Activated CD4-positive, alpha-beta T cell treated with anti-CD3 and anti-CD28 coated beads, Interleukin-10, Interleukin-2, amounts not matched to agents 100 ng/mL and 50 ng/mL, durations not matched to agents 16 hours and 8 hours (primary cell): ENCODE measurements around the gene P2RX7.

Source experiments
- DNase-seq: peaks from one replicate; pipeline ENCODE4 v3.0.0-alpha.2; 2020

Gene P2RX7

GRCh38 chr12:121132601-121133481, at the start of gene P2RX7:
Gene P2RX7 (plus strand): TSS chr12:121132876. CDS start chr12:121132971, 95 bp downstream.
- peak; percentile 82 for DNase-seq

DNA sequence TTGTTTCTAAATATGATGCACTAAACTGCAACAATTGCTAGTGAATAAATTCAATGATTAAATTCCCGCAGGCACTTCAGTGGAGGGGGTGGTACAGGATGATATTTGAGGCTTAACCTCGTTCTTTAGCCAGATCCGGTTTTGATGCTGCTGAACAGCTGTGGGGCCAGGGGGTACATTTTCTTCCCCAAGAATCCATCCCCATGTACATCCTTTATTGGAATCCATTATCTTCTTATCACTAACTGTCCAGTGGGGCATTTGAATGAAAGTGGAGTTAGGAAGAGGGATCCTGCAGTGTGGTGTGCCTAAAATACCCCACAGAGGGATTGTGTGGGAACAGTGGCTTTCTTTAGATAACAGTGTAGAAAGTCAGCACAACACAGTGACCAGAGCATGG, 48.4 kb upstream of the P2RX7 start:
- DNase-seq: no peak

DNA sequence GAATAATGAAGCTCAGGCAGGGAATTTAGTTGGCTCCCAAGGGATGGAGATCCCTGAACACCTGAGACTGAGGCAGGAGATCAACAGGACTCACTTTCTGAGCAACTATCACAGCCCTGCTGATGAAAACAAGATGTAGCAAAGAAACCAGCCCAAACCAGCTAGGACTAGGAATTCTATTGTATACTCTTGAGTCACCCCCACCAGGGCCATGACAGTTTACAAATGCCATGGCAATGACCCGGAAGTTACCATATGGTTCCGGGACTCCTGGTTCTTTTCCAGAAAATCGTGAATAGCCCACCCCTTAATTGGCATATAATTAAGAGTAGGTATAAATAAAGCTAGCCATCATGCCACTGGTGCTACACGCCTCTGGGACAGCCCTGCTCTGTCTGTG, 47.6 kb upstream of the P2RX7 start:
- no peak for DNase-seq

- DNase-seq: no peak
These were observed 46.9 kb upstream of the P2RX7 start for GRCh38 chr12:121085506-121086353.

DNA sequence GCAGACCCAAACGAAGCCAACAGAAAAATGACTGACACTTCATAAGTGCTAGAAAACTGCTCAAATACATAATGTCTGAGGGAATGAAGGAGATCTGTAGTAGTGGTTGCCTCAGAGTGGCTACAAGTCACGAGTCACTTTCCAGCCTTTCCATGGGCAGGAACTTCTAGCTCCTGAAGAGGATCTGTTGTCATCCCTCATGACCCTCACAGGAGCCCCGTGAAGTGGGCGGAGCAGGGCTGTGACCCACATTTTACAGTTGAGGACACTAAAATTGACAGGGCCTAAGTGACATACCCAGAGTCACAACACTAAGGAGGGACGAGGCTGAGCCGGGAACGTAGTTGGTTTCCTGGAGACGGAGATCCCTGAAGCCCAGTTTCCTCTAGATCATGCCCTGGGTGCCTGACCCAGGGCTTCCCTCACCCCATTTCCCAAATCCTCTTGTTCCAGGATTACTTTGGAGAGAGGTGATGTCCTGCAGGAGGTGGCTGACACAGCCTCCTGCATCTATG, 45.8 kb upstream of the P2RX7 start:
- DNase-seq: no peak

- peak; percentile 10 for DNase-seq
These were observed 45.0 kb upstream of the P2RX7 start for GRCh38 chr12:121087467-121088194.

DNA sequence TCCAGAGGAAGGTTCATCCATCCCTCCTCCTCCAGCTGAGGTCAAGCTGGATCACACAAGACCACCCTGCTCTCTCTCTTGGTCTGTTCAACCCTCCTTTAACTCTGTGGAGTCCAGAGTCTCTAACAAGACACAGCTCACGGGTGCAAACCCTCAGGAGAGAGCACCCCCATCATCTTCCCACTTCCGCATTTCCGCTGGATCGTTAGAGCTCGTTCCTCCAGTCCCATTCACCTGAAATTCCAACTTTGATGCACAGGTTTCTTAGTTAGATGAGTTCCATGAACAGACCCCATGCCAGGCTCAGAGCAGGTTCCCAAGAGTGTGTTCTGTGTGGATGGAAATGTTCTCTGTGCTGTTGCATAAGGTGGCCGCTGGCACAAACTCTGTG, 44.5 kb upstream of the P2RX7 start:
- no peak for DNase-seq

DNA sequence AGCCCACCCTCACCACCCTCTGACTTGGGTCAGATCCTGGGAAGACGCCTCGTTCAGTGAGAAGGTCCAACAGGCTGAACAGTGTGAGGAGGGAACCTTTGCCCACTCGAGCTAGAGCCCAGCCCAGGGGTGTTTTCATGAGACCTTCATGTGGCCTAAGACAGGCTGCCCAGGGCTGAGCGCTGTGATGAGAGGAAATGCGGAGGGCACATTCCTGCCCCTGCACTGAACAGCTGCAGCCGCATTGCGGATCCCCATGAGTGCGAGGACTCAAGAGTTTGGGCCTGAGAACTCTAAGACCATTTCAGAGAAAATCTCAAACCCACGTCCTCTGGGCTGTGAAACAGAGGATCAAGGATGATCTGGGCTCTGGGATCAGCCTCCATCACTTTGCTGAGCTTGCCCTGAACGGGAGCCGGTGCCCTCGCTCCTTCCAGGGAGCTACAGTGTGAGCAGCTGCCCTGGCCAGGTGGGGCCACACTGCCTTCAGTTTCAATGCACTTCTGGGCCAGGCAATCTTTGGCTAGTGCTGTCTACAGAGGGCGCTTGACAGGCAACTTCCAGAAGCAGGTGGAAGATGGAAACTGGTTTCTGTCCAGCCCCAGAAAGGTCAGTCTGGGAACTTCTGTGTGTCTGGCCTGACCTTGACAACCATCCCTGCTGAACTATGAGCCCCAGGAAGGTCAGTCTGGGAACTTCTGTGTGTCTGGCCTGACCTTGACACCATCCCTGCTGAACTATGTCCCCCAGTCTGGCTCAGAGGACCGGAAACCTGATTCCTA, 43.5 kb upstream of the P2RX7 start:
- DNase-seq: no peak

DNA sequence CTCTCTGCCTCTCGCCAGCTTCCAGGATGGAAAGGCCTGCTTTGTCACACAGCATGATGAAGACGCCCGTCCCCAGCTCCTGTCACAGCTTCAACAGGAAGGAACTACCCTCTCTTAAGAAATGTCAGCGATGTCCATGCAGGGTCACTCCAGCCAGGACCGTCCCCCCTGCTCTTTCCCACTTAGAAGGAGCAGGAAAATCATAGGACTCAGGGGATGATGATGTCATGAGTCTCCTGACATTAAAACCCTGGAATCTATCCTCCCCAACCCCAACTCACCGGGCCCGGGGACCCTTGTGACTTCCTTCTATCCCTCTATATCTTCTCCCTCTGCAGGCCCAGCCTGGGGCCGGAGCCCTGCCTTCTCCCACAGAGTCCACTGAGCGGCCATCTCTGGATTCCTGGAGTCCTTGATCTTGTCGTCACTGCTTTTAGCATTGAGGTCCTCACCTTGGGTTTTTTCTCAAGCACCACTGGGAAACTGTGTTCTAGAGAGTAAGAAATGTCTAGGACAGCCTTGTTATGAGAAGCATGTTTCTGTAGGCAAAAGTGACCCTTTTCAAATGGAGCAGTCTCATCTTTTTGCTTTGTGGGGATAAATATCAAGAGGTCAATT, 42.8 kb upstream of the P2RX7 start:
- no peak for DNase-seq

DNA sequence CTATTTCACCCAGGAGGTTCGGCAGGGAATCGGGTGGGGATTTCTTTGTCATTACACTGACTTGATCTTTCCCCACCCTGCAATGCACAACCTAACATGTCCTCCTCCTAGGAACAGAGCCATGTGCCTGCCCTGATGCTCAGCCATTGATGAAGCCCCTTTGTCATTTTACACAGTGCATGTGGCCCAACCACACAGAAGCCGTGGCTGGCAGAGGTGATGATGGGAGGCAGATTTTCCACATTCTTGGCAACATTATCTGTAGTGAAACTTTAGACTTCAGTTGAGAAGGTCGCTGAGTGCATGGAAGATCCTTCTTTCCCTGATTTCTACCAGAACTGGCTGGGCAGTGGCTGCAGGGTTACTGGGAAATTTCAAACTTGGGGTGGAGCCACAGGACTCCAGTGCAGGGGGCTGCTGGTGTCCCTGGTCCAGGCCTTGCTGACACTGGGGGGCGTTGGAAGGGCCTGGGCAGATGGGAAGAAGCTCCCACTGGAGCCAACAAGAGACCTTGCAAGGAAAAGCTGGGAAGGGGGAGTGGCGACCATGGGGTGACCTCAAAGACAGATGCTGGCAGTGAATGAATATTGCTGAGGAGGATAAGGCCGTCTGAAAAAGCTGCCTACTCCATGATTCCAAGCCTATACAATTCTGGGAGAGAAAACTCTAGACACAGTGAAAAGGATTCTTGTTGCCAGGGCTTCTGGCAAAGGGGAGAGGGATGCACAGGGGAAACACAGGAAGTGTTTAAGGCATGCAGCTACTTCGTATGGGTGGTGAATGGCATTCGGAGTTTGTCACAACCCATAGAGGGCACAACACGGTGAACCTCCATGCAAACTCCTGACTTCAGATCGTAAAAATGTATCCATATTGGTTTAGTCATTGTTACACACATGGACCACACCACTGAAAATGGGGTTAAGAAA, 41.8 kb upstream of the P2RX7 start:
- no peak for DNase-seq

- DNase-seq: no peak
These were observed 40.6 kb upstream of the P2RX7 start for GRCh38 chr12:121092034-121092433.

GRCh38 chr12:121093487-121093891, 39.2 kb upstream of the P2RX7 start:
- DNase-seq: no peak

- peak; percentile 83 for DNase-seq
These were observed 37.0 kb upstream of the P2RX7 start for GRCh38 chr12:121095544-121096198.

- no peak for DNase-seq
These were observed 36.4 kb upstream of the P2RX7 start for GRCh38 chr12:121096199-121096798.

DNA sequence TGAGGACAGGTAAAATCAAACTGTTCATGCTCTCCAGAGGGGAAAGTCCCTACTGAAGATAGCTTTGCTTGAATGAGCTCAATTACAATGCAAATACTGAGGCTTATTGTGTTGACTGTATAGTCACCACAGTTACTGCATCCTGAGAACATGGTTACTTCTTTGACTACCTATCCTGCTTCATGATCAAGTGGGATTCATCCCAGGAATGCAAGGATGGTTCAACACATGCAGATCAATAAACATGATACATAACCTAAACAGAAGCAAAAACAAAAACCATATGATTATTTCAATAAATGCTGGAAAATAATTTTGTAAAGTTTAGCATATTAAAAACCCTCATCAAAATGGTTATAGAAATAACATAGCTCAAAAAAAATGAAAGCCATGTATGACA, 32.9 kb upstream of the P2RX7 start:
- DNase-seq: no peak

GRCh38 chr12:121102307-121102706, 30.4 kb upstream of the P2RX7 start:
- DNase-seq: no peak

- DNase-seq: no peak
These were observed 25.0 kb upstream of the P2RX7 start for GRCh38 chr12:121107681-121108080.

GRCh38 chr12:121108492-121108891, 24.2 kb upstream of the P2RX7 start:
- DNase-seq: no peak

GRCh38 chr12:121110211-121110940, 22.3 kb upstream of the P2RX7 start:
- DNase-seq: peak; percentile 75
